ENCODE measurements around the gene MAN2B2.
A peak's percentile ranks its signal among the peaks of the same experiment; 100 is the strongest.

Gene MAN2B2

GRCh38 chr4:6574747-6575502 lies at the start of gene MAN2B2:
Gene MAN2B2, plus strand, starts transcription at chr4:6575189. Its CDS starts 22 bp downstream, at chr4:6575211.
- peak; percentile 72 for DNase-seq (ENCODE audit: low read depth)

GRCh38 chr4:6525474-6525873 lies 49.5 kb upstream of the MAN2B2 start:
- no peak for DNase-seq (ENCODE audit: low read depth)

GRCh38 chr4:6526156-6526555 lies 48.8 kb upstream of the MAN2B2 start:
- DNase-seq (ENCODE audit: low read depth), result no peak

GRCh38 chr4:6526671-6527091 lies 48.3 kb upstream of the MAN2B2 start:
- DNase-seq (ENCODE audit: low read depth), result no peak

- no peak for DNase-seq (ENCODE audit: low read depth)
Observed at GRCh38 chr4:6527259-6527658, 47.7 kb upstream of the MAN2B2 start.

- no peak for DNase-seq (ENCODE audit: low read depth)
Observed at GRCh38 chr4:6527683-6528595, 47.0 kb upstream of the MAN2B2 start.

- DNase-seq (ENCODE audit: low read depth), result no peak
Observed at GRCh38 chr4:6529021-6529420, 46.0 kb upstream of the MAN2B2 start.

- DNase-seq (ENCODE audit: low read depth), result no peak
Observed at GRCh38 chr4:6530301-6530700, 44.7 kb upstream of the MAN2B2 start.

GRCh38 chr4:6530964-6531363 lies 44.0 kb upstream of the MAN2B2 start:
- no peak for DNase-seq (ENCODE audit: low read depth)

- no peak for DNase-seq (ENCODE audit: low read depth)
Observed at GRCh38 chr4:6532102-6532501, 42.9 kb upstream of the MAN2B2 start.

- DNase-seq (ENCODE audit: low read depth), result no peak
Observed at GRCh38 chr4:6532658-6533057, 42.3 kb upstream of the MAN2B2 start.

- DNase-seq (ENCODE audit: low read depth), result no peak
Observed at GRCh38 chr4:6534050-6534449, 40.9 kb upstream of the MAN2B2 start.

GRCh38 chr4:6534618-6535328 lies 40.2 kb upstream of the MAN2B2 start:
- no peak for DNase-seq (ENCODE audit: low read depth)

- no peak for DNase-seq (ENCODE audit: low read depth)
Observed at GRCh38 chr4:6535329-6535692, 39.7 kb upstream of the MAN2B2 start.

- no peak for DNase-seq (ENCODE audit: low read depth)
Observed at GRCh38 chr4:6535706-6536105, 39.3 kb upstream of the MAN2B2 start.

- no peak for DNase-seq (ENCODE audit: low read depth)
Observed at GRCh38 chr4:6538111-6538510, 36.9 kb upstream of the MAN2B2 start.

- DNase-seq (ENCODE audit: low read depth), result no peak
Observed at GRCh38 chr4:6538575-6538974, 36.4 kb upstream of the MAN2B2 start.

- DNase-seq (ENCODE audit: low read depth), result no peak
Observed at GRCh38 chr4:6539009-6539764, 35.8 kb upstream of the MAN2B2 start.

- DNase-seq (ENCODE audit: low read depth), result no peak
Observed at GRCh38 chr4:6540879-6541278, 34.1 kb upstream of the MAN2B2 start.

- DNase-seq (ENCODE audit: low read depth), result no peak
Observed at GRCh38 chr4:6541789-6542188, 33.2 kb upstream of the MAN2B2 start.

- no peak for DNase-seq (ENCODE audit: low read depth)
Observed at GRCh38 chr4:6542951-6543350, 32.0 kb upstream of the MAN2B2 start.

GRCh38 chr4:6546091-6546490 lies 28.9 kb upstream of the MAN2B2 start:
- DNase-seq (ENCODE audit: low read depth), result no peak
